Measurements from ENCODE around the gene LRRC47. TPM values are rescaled to one million over a fixed set of nuclear protein-coding genes. Genes with fewer than 3 reads are reported as not detected.

LRRC47 gene
- total RNA-seq, 3 donors from 2014 or later = 31.5 to 34.2 (median 34.2) TPM

GRCh38 chr1:3821004-3821403 is 24.7 kb upstream of the LRRC47 start:
- Histone ChIP-seq H3K27ac (no peak overlapping the region), H3K27me3 (no peaks in the 10 kb centered on the region), H3K36me3 (peaks cover 8% of the 10 kb centered on the region), H3K4me3 (no peak overlapping the region), H3K4me1 (no peaks in the 10 kb centered on the region), H3K9me3 (no peaks in the 10 kb centered on the region)
- no peak for DNase-seq (ENCODE audit: low spot score in 2 of 2)
- no peak for TF ChIP-seq POLR2AphosphoS5 (IDR thresholded peaks at IDR 0.05)
- TF ChIP-seq CTCF (IDR thresholded peaks at IDR 0.05) = no peak
- TF ChIP-seq POLR2A (IDR thresholded peaks at IDR 0.05) = no peak
- intact Hi-C loops (cut with DNase I; ENCODE audit: low total_unique reads) = no loop called here

GRCh38 chr1:3820316-3820715 is 24.0 kb upstream of the LRRC47 start:
- peaks cover under 1% of the 10 kb centered on the region for H3K36me3 ChIP-seq
- no peaks in the 10 kb centered on the region for H3K27me3 ChIP-seq
- DNase-seq (ENCODE audit: low spot score in 2 of 2) = no peak
- H3K4me3 ChIP-seq = no peak overlapping the region
- intact Hi-C loops (cut with DNase I; ENCODE audit: low total_unique reads) = no loop called here
- no peaks in the 10 kb centered on the region for H3K9me3 ChIP-seq
- no peaks in the 10 kb centered on the region for H3K4me1 ChIP-seq
- no peak overlapping the region for H3K27ac ChIP-seq
- TF ChIP-seq POLR2A (IDR thresholded peaks at IDR 0.05) (no peak), POLR2AphosphoS5 (IDR thresholded peaks at IDR 0.05) (no peak)

- no peaks in the 10 kb centered on the region for H3K4me1 ChIP-seq
- no peaks in the 10 kb centered on the region for H3K36me3 ChIP-seq
- TF ChIP-seq POLR2AphosphoS5 (IDR thresholded peaks at IDR 0.05) (no peak), POLR2A (IDR thresholded peaks at IDR 0.05) (no peak), CTCF (IDR thresholded peaks at IDR 0.05) (no peak)
- DNase-seq (ENCODE audit: low spot score in 2 of 2) = no peak
- H3K4me3 ChIP-seq = no peak overlapping the region
- H3K27me3 ChIP-seq = no peaks in the 10 kb centered on the region
- H3K27ac ChIP-seq = no peak overlapping the region
- intact Hi-C loops (cut with DNase I; ENCODE audit: low total_unique reads) = no loop called here
- H3K9me3 ChIP-seq = no peaks in the 10 kb centered on the region
Observed at GRCh38 chr1:3819771-3820200, 23.5 kb upstream of the LRRC47 start.

- intact Hi-C loops (cut with DNase I; ENCODE audit: low total_unique reads) = no loop called here
- Histone ChIP-seq H3K27me3 (no peaks in the 10 kb centered on the region), H3K27ac (no peak overlapping the region), H3K4me3 (no peak overlapping the region), H3K9me3 (no peaks in the 10 kb centered on the region), H3K4me1 (no peaks in the 10 kb centered on the region), H3K36me3 (no peaks in the 10 kb centered on the region)
- TF ChIP-seq POLR2A (IDR thresholded peaks at IDR 0.05) = no peak
- no peak for TF ChIP-seq CTCF (IDR thresholded peaks at IDR 0.05)
- TF ChIP-seq POLR2AphosphoS5 (IDR thresholded peaks at IDR 0.05) = no peak
- no peak for DNase-seq (ENCODE audit: low spot score in 2 of 2)
Observed at GRCh38 chr1:3817821-3818597, 21.7 kb upstream of the LRRC47 start.

GRCh38 chr1:3817138-3817740 is 20.9 kb upstream of the LRRC47 start:
- TF ChIP-seq POLR2AphosphoS5 (IDR thresholded peaks at IDR 0.05) = no peak
- TF ChIP-seq POLR2A (IDR thresholded peaks at IDR 0.05) = no peak
- no peak for TF ChIP-seq CTCF (IDR thresholded peaks at IDR 0.05)
- intact Hi-C loops (cut with DNase I; ENCODE audit: low total_unique reads) = no loop called here
- DNase-seq (ENCODE audit: low spot score in 2 of 2) = no peak
- Histone ChIP-seq H3K4me3 (no peak overlapping the region), H3K27ac (no peak overlapping the region), H3K27me3 (no peaks in the 10 kb centered on the region), H3K9me3 (no peaks in the 10 kb centered on the region), H3K36me3 (no peaks in the 10 kb centered on the region), H3K4me1 (no peaks in the 10 kb centered on the region)
